Astrocyte of the spinal cord (primary cell): ENCODE results near the gene CDCA5.
"Not testable (repeated sequence)": the region's sequence is repeated elsewhere in the genome, so short reads cannot be mapped to it uniquely, and the experiment has no call there.

Experiments
- DNase-seq: peaks from one replicate; pipeline ENCODE4 v3.0.0; 2011; ENCODE audit warnings: low read depth, low spot score
- H3K4me3 ChIP-seq: 2 replicates; pipeline ENCODE4 v1.5.1; 2011; ENCODE audit warnings: low read depth, mild to moderate bottlenecking, low read length, moderate library complexity
- in situ Hi-C: cut with HindIII; loops from 2 replicates; pipeline ENCODE4 v1.10.0; 2017; ENCODE audit warnings: low sequenced_read_pairs
- TF ChIP-seq, protein P1 (sequence below): IDR thresholded peaks from 2 replicates; pipeline ENCODE4 v1.5.1; 2012; ENCODE audit warnings: low read depth, mild to moderate bottlenecking, low read length, inconsistent platforms

Gene CDCA5

DNA sequence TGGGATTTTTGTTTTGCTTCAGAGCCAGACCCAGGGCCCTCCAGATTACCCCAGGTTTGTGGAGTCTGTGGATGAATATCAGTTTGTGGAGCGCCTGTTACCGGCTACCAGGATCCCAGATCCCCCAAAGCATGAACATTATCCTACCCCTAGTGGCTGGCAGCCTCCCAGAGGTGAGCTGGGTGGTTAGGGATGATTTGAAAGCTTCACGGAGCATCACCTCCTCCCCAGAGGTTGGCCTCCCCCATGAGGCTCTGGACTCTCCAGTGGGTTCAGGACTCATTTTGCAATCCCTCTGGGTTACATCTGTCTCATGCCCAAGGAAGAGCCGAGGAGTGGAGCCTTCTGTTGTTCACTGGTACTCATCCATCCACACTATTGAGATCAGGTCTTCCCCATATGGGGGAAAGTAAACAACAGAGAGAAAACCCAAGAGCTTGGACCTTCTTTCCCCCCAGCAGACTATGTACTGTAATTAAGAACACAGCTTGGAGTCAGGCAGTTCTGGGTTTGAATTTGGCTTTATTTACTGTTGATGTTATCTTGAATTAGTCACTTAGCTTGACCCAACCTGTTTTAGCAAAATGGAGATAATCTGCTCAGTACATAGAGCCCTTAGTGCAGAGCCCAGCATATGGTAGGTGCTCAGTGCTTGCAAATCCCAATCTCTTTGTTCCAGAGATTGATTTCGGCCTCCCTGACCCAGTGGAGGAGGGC is 40.8 kb upstream of the CDCA5 start:
- TF ChIP-seq, protein P1, sequence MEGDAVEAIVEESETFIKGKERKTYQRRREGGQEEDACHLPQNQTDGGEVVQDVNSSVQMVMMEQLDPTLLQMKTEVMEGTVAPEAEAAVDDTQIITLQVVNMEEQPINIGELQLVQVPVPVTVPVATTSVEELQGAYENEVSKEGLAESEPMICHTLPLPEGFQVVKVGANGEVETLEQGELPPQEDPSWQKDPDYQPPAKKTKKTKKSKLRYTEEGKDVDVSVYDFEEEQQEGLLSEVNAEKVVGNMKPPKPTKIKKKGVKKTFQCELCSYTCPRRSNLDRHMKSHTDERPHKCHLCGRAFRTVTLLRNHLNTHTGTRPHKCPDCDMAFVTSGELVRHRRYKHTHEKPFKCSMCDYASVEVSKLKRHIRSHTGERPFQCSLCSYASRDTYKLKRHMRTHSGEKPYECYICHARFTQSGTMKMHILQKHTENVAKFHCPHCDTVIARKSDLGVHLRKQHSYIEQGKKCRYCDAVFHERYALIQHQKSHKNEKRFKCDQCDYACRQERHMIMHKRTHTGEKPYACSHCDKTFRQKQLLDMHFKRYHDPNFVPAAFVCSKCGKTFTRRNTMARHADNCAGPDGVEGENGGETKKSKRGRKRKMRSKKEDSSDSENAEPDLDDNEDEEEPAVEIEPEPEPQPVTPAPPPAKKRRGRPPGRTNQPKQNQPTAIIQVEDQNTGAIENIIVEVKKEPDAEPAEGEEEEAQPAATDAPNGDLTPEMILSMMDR, result no peak
- no peak for DNase-seq
- H3K4me3 ChIP-seq, result no peak overlapping the region
- in situ Hi-C loops, result no loop called here

DNA sequence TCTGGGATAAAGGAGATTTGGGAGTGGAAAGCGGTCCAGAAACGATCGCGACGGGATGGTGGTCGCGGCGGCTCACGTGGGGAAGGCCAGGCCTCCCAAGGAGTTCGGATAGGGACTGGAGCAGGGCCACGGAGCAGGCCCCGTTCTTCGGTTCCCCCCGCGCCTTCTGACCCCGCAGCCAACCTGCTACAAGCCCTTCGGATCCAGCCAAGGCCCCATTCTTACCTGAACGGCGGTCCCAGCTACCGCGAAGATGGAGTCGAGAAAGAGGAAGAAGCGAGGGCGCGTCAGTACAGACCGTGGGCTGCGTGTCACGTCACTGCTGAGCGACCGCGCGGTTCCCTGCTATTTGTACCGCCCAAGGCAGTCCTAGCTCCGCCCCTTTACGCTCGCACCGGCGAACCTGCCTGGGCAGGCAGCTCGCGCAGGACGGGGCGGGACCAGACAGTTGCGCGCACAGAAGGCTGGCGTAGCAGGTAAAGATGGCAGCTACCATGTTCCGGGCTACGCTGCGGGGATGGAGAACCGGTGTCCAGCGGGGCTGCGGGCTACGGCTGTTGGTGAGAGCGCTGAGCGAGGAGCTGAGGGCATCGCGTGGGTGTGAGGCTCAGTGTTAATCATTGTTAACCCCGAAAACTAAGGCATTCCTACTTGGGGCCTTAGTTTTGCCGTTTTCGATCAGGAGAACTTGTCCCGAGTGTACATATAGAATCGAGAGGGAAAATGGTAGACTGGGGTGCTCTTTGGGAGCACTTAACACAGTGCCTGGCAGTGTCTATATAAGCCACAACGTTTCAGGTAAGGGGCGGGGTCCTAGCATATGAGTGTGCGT is 38.2 kb upstream of the CDCA5 start, which contains the start of the genes FAU and MRPL49:
FAU (minus strand) TSS at position 270 of the 832 bp plus-strand sequence. CDS start 321 bp downstream, outside the sequence.
MRPL49 (plus strand) TSS at position 457 of the 832 bp plus-strand sequence; CDS start at position 483, 26 bp downstream.
- TF ChIP-seq, protein P1, result no peak
- in situ Hi-C loops, result no loop called here

DNA sequence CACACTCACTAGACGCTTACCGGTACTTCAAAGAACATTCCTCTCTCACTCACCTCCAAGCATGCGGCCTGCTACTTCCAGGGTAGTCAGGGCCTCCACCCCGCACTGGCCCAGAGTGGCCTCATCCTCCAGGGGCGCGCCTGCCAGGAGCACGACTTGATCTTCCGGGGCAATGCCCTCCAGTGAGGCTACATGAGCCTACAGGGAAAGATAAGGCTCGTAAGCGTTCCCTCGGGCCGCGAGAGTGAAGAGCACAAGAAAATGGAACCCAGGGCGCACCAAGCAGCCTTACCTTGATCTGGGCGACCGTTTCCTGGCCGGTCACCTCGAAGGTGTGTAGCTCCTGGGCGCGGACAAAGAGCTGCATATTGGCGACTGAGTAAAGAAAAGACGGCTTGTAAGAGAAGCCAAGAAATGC is 37.6 kb upstream of the CDCA5 start:
- H3K4me3 ChIP-seq, result peak overlapping the region; percentile 99
- in situ Hi-C loops, result no loop called here
- TF ChIP-seq, protein P1, result no peak
- DNase-seq, result no peak

More for the DNA sequence above, 38.2 kb upstream of the CDCA5 start, which contains the start of the genes FAU and MRPL49:
- peak; percentile 97 for DNase-seq
- peak within 1 kb of the TSS; percentile 99 for H3K4me3 ChIP-seq

DNA sequence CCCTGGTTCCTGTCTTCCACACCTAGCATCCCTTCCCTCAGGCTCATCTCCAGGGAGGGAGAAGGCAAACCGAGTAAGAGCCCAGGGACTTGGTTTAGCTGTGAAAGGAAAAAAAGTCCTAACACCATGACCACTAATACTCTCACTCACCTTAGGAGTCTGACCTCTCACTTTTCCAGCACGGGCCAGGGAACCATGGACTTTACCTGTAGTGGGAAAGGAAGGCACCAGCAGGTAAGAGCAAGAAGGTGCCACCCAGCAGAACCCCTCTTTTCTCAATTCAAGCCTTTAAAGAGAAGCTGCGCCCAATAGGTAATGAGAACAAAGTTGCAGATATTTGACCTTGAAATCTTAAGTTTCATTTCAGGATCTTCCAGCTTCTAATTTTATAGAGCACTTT is 37.0 kb upstream of the CDCA5 start:
- in situ Hi-C loops, result no loop called here
- peak overlapping the region; percentile 99 for H3K4me3 ChIP-seq
- TF ChIP-seq, protein P1, result no peak
- DNase-seq, result no peak

DNA sequence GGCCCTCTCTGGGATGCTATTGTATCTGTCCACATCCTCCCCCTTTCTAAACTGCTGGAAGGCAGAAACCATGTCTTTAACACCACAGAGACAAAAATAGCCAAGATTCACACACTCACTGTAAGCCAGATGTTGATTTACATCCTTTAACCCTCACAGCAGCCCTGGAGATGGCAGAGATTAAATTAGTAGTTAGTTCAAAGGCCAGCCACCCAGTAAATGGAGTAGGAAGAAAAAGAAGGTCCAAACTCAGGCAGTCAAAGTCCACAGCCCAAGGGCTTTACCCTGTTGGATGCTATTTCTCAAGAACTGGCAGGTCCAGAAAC is 35.8 kb upstream of the CDCA5 start:
- H3K4me3 ChIP-seq, result no peak overlapping the region
- TF ChIP-seq, protein P1, result no peak
- no peak for DNase-seq
- in situ Hi-C loops, result no loop called here

DNA sequence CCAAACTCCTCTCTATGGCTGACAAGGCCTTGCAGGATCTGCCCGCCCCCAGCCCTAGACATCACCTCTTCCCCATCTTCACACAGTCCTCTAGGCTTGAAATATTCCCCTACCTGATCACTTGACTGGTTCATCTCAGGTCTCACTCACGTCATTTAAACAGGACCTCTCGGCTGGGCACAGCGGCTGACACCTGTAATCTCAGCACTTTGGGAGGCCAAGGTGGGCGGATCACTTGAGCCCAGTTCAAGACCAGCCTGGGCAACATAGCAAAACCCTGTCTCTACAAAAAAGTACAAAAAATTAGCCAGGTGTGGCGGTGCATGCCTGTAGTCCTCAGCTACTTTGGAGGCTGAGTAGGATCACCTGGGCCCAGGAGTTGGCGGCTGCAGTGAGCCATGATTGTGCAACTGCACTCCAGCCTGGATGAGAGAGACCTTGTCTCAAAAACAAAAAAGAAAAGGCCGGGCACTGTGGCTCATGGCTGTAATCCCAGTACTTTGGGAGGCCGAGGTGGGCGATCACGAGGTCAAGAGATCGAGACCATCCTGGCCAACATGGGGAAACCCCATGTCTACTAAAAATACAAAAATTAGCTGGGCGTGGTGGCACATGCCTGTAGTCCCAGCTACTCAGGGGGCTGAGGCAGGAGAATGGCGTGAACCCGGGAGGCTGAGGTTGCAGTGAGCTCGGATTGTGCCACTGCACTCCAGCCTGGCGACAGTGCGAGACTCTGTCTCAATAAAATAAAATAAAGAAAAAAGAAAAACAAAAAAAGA is 35.2 kb upstream of the CDCA5 start:
- H3K4me3 ChIP-seq, in situ Hi-C loops, DNase-seq: not testable (repeated sequence)
